GM21390 (cell line): ENCODE data around the gene SMPD4.
"Not testable (repeated sequence)": the region's sequence is repeated elsewhere in the genome, so short reads cannot be mapped to it uniquely, and the experiment has no call there.

Experiments used
- ATAC-seq: cut with Tn5 transposase; IDR thresholded peaks from one replicate; pipeline ENCODE4 v1.9.1; 2021; ENCODE audit not compliant: unreplicated experiment

The SMPD4 gene

GRCh38 chr2:130141002-130141401, 40.4 kb downstream of the SMPD4 start:
- not testable (repeated sequence) for ATAC-seq

GRCh38 chr2:130140516-130140915, 40.9 kb downstream of the SMPD4 start:
- ATAC-seq: not testable (repeated sequence)

GRCh38 chr2:130139331-130140280, 41.8 kb downstream of the SMPD4 start:
- ATAC-seq: not testable (repeated sequence)

GRCh38 chr2:130138841-130139251, 42.6 kb downstream of the SMPD4 start:
- not testable (repeated sequence) for ATAC-seq

- ATAC-seq: not testable (repeated sequence)
Measured at GRCh38 chr2:130138326-130138725, 43.1 kb downstream of the SMPD4 start.

- not testable (repeated sequence) for ATAC-seq
Measured at GRCh38 chr2:130137118-130137517, 44.3 kb downstream of the SMPD4 start.

GRCh38 chr2:130136546-130136945, 44.9 kb downstream of the SMPD4 start:
- ATAC-seq: not testable (repeated sequence)

GRCh38 chr2:130135692-130136541, 45.5 kb downstream of the SMPD4 start:
- ATAC-seq: no peak

- ATAC-seq: not testable (repeated sequence)
Measured at GRCh38 chr2:130129120-130129829, 52.1 kb downstream of the SMPD4 start, which contains the start of gene POTEF. TSS of gene POTEF (minus strand) at chr2:130129222. CDS start at chr2:130120515, 8,707 bp downstream.

- not testable (repeated sequence) for ATAC-seq
Measured at GRCh38 chr2:130128464-130128863, 52.9 kb downstream of the SMPD4 start.

- not testable (repeated sequence) for ATAC-seq
Measured at GRCh38 chr2:130127726-130128125, 53.7 kb downstream of the SMPD4 start.

- not testable (repeated sequence) for ATAC-seq
Measured at GRCh38 chr2:130120924-130121323, 60.5 kb downstream of the SMPD4 start.

- ATAC-seq: not testable (repeated sequence)
Measured at GRCh38 chr2:130102597-130103363, 78.6 kb downstream of the SMPD4 start.
